Placental pericyte (primary cell): ENCODE results near the gene ANGEL1. TPM values are rescaled to one million over a fixed set of nuclear protein-coding genes. Genes with fewer than 3 reads are reported as not detected.

Source experiments
- total RNA-seq: library from RNA; depleted of rRNA; stranded (reverse); fragments of >200 nt; gene quantifications from 2 replicates; pipeline ENCODE4 v1.2.3, GENCODE V29; 2012

Gene ANGEL1, protein sequence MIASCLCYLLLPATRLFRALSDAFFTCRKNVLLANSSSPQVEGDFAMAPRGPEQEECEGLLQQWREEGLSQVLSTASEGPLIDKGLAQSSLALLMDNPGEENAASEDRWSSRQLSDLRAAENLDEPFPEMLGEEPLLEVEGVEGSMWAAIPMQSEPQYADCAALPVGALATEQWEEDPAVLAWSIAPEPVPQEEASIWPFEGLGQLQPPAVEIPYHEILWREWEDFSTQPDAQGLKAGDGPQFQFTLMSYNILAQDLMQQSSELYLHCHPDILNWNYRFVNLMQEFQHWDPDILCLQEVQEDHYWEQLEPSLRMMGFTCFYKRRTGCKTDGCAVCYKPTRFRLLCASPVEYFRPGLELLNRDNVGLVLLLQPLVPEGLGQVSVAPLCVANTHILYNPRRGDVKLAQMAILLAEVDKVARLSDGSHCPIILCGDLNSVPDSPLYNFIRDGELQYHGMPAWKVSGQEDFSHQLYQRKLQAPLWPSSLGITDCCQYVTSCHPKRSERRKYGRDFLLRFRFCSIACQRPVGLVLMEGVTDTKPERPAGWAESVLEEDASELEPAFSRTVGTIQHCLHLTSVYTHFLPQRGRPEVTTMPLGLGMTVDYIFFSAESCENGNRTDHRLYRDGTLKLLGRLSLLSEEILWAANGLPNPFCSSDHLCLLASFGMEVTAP
- total RNA-seq = 6.3 and 8.3 TPM in 2 replicates

DNA sequence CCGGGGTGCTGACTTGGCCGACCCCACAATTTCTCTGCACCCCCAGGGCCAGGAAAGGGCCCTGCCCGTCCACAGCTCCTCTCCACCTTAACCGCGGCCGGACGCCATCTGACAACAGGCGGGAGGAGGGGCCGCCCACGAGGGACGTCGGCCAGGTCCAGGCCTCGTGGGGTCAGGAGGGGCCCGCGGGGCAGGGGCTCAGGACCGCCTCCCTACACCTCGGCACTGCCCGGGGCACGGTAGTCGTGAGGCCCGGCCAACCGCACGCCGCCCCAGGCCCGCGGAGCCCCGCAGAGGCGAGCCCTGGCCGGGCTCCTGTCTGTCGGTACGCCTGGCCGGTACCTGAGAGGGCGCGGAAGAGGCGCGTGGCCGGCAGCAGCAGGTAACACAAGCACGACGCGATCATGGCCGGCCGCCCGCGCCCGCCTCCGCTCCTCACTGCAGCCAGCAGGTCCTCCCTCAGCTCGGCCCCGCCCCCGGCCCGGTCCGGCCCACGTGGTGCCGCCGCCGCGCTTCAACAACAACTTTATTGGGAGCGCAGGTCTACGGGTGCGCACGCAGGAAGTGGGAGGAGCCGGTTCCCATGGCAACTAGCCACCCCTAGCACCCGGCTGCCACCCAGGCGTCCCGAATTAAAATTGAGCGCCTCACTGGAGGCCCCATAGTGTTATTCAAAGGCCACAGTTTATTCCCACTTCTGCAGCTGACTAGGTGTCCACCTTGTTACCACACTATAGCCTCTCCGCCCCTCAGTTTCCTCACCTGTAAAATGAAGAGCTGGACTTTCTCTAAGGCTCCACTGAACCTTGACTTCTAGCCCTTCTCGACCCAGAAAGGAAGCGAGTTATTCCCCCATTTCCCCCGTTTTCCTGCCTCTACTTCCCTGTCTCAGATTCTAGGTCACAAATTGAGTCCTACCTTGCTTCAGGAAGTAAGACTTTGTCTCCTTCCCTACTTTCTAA, at the start of gene ANGEL1:
ANGEL1 (minus strand) TSS at position 461 of the 962 bp plus-strand sequence; CDS start at position 406, 55 bp downstream.

DNA sequence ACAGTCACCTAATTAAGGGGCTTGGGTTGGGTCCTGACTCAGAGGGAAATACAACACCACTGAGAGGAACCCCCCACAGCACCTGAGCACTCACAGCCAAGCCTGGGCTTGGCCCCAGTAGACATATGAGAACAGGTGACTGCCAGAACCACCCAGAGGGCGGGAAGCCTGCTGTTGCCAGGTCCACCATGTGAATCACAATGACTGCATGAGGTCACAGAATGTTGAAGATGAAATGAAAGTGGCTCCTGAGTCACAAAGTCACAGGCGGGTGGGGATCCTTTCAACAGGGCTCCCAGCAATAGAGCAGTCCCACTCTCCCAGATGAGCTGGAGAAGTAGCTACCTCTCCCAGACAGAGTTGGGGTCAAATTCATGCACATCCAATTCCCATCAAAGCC, 13.4 kb upstream of the ANGEL1 start, which contains the start of gene LRRC74A:
LRRC74A (plus strand) TSS at position 287 of the 400 bp plus-strand sequence. CDS start 290 bp downstream, outside the sequence.

DNA sequence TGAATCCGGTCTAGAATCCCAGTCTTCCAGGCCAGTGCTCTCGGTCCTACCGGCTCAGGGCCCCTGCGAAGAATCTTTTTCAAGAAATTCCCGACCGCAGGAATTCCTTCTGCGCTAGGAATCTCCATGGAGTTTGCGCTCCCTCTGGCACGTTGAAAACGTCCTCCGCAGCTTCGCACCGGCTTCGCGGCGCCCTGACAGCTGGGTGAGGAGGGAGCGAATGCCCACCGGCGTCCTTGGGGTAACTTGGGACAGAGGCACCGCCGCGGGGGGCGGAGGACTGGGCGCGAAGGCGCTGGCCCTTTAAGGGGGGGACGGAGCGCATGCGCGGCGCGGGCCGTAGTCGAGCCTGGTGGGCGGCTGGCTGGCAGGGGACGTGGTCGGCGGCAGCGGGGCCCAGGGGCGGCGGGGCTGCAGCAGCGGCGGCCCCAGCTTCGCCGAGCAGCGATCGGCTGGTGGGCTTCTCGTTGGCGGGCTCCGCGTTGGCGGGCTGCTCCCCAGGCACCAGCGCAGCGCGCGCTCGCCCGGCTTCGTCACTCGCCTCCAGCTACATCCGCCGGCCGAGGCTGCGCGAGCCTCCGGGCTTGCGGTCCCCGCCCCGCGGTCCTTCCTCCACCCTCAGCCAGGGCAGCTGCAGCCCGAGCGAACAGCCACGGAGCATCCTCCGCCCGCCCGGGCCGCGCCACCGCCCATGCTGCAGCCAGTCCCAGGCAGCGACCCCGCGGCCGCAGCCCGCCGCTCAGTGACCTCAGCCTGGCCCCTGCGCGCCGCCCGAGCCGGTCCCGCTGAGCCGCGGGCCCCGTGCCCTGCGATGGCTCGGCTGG, 51.3 kb downstream of the ANGEL1 start, which contains the start of gene VASH1:
VASH1 (plus strand) TSS at position 333 of the 824 bp plus-strand sequence. CDS start 1,354 bp downstream, outside the sequence.

Other genes with a start within 250 kb of the ANGEL1 start
- gene VASH1, start 51.4 kb downstream of the ANGEL1 start, total RNA-seq = 2.0 and 6.3 TPM in 2 replicates
- gene LRRC74A, start 13.5 kb upstream of the ANGEL1 start, total RNA-seq = not detected in 2 replicates
- gene IRF2BPL, start 215.8 kb upstream of the ANGEL1 start, total RNA-seq = 42.9 and 91.5 TPM in 2 replicates